GM18909 (cell line): ENCODE results near the gene ZDHHC24.

Experiments
- ATAC-seq: cut with Tn5 transposase; IDR thresholded peaks from one replicate; pipeline ENCODE4 v1.9.1; 2021; ENCODE audit warnings: mild to moderate bottlenecking; ENCODE audit not compliant: unreplicated experiment, poor library complexity

The ZDHHC24 gene

GRCh38 chr11:66567787-66568123 lies 21.9 kb upstream of the ZDHHC24 start:
- no peak for ATAC-seq

- ATAC-seq = no peak
These were observed 20.4 kb upstream of the ZDHHC24 start for GRCh38 chr11:66566221-66566620.

GRCh38 chr11:66564984-66565383 lies 19.1 kb upstream of the ZDHHC24 start:
- no peak for ATAC-seq

- no peak for ATAC-seq
These were observed 18.7 kb upstream of the ZDHHC24 start for GRCh38 chr11:66564538-66564937.

GRCh38 chr11:66563832-66564231 lies 18.0 kb upstream of the ZDHHC24 start:
- ATAC-seq = no peak

GRCh38 chr11:66562907-66563583 lies 17.2 kb upstream of the ZDHHC24 start:
- no peak for ATAC-seq

GRCh38 chr11:66562275-66562674 lies 16.4 kb upstream of the ZDHHC24 start:
- no peak for ATAC-seq

GRCh38 chr11:66561975-66562248 lies 16.1 kb upstream of the ZDHHC24 start:
- no peak for ATAC-seq

GRCh38 chr11:66561178-66561974 lies 15.5 kb upstream of the ZDHHC24 start:
- ATAC-seq = no peak

- ATAC-seq = no peak
These were observed 14.2 kb upstream of the ZDHHC24 start for GRCh38 chr11:66559866-66560676.

GRCh38 chr11:66559142-66559865 lies 13.5 kb upstream of the ZDHHC24 start:
- ATAC-seq = no peak

GRCh38 chr11:66557733-66558326 lies 12.0 kb upstream of the ZDHHC24 start:
- no peak for ATAC-seq

- no peak for ATAC-seq
These were observed 10.2 kb upstream of the ZDHHC24 start for GRCh38 chr11:66556086-66556485.

- ATAC-seq = no peak
These were observed 9.6 kb upstream of the ZDHHC24 start for GRCh38 chr11:66555416-66555815.

GRCh38 chr11:66554602-66555001 lies 8.8 kb upstream of the ZDHHC24 start:
- no peak for ATAC-seq

GRCh38 chr11:66550887-66551286 lies 5.0 kb upstream of the ZDHHC24 start:
- no peak for ATAC-seq

- ATAC-seq = no peak
These were observed 3.8 kb upstream of the ZDHHC24 start for GRCh38 chr11:66549696-66550095.

GRCh38 chr11:66548774-66549630 lies 3.2 kb upstream of the ZDHHC24 start:
- ATAC-seq = no peak

- no peak for ATAC-seq
These were observed 2.2 kb upstream of the ZDHHC24 start for GRCh38 chr11:66548041-66548440.

GRCh38 chr11:66547662-66548009 lies 1.8 kb upstream of the ZDHHC24 start:
- ATAC-seq = no peak
